CD4-positive, alpha-beta T cell (primary cell): Measurements from ENCODE around the gene NMNAT1. TPM values are rescaled to one million over a fixed set of nuclear protein-coding genes. Genes with fewer than 3 reads are reported as not detected.

ENCODE experiments used
- ATAC-seq: fragments of 200-7000 bp; cut with Tn5 transposase; one replicate; pipeline ENCODE4 v1.10.0; 2022; ENCODE audit warnings: mild to moderate bottlenecking; ENCODE audit not compliant: poor library complexity
- CTCF ChIA-PET: fragments of 350-600 bp; sonication (Branson Sonifier 250); formaldehyde crosslinking; loops from one replicate; lab custom pipeline; 2021; ENCODE audit warnings: antibody characterized with exemption, inconsistent platforms; lab: Charles Lee
- POLR2A ChIA-PET: fragments of 350-600 bp; sonication (Branson Sonifier 250); formaldehyde crosslinking; loops from one replicate; lab custom pipeline; 2021; ENCODE audit warnings: antibody characterized with exemption, inconsistent platforms; lab: Charles Lee
- DNase-seq, 14 experiments: peaks; one replicate each; pipeline ENCODE4 v3.0.0-alpha.2; 2013 to 2020; ENCODE audit warnings: mixed read lengths in 2 of 14
- H3K27ac ChIP-seq, 2 donors: one replicate each; pipeline versions ENCODE4 v1.5.1 to v1.7.0; 2013; ENCODE audit warnings: low read length in 2 of 2, low read depth in 1 of 2, mild to moderate bottlenecking in 1 of 2
- H3K27me3 ChIP-seq, 2 experiments: 1 replicate in 1 of 2; 2 replicates in 1 of 2; pipeline versions ENCODE4 v1.6.1 to v1.7.0; 2013; ENCODE audit warnings: low read length in 2 of 2, control low read depth in 1 of 2, mild to moderate bottlenecking in 1 of 2, moderate library complexity in 1 of 2; ENCODE audit not compliant: insufficient read depth in 2 of 2, control insufficient read depth in 1 of 2
- H3K36me3 ChIP-seq: one replicate; pipeline ENCODE4 v1.6.1; 2013; ENCODE audit warnings: low read length, control low read depth; ENCODE audit not compliant: insufficient read depth
- H3K4me1 ChIP-seq: one replicate; pipeline ENCODE4 v1.6.1; 2013; ENCODE audit warnings: low read length, control low read depth; ENCODE audit not compliant: insufficient read depth
- H3K4me3 ChIP-seq: one replicate; pipeline ENCODE4 v1.5.1; 2013; ENCODE audit warnings: mild to moderate bottlenecking, low read length, moderate library complexity
- H3K9me3 ChIP-seq, 2 experiments: 1 replicate in 1 of 2; 2 replicates in 1 of 2; pipeline versions ENCODE4 v1.6.1 to v1.7.0; 2013; ENCODE audit warnings: low read length in 2 of 2, mild to moderate bottlenecking in 2 of 2, control low read depth in 1 of 2, moderate library complexity in 1 of 2; ENCODE audit not compliant: control insufficient read depth in 1 of 2, insufficient read depth in 1 of 2
- H3K27ac Mint-ChIP-seq: one replicate; pipeline ENCODE4 v1.8.0; 2020; ENCODE audit warnings: mixed read lengths
- H3K27me3 Mint-ChIP-seq: one replicate; pipeline ENCODE4 v1.8.0; 2021; ENCODE audit warnings: mixed read lengths
- H3K36me3 Mint-ChIP-seq: one replicate; pipeline ENCODE4 v1.8.0; 2021; ENCODE audit warnings: low read depth, mixed read lengths
- H3K4me1 Mint-ChIP-seq: one replicate; pipeline ENCODE4 v1.8.0; 2021; ENCODE audit warnings: low read depth, mixed read lengths
- H3K4me3 Mint-ChIP-seq: one replicate; pipeline ENCODE4 v1.8.0; 2020; ENCODE audit warnings: mild to moderate bottlenecking, mixed read lengths
- H3K9me3 Mint-ChIP-seq: one replicate; pipeline ENCODE4 v1.8.0; 2020; ENCODE audit warnings: mixed read lengths
- CTCF ChIP-seq: fragments of 200-600 bp; IDR thresholded peaks from one replicate; pipeline ENCODE4 v1.8.0; 2022; ENCODE audit warnings: antibody characterized with exemption, mild to moderate bottlenecking
- intact Hi-C, 2 experiments: fragments of 100-400 bp; cut with DNase I in 1 of 2; cut with micrococcal nuclease in 1 of 2; formaldehyde crosslinking; loops; one replicate each; pipeline versions ENCODE4 v1.15.1 to v1.9.0; 2023 to 2025; cut with DNase I, micrococcal nuclease
- polyA plus RNA-seq, 2 donors: library from polyadenylated mRNA; unstranded; fragments of 120-200 nt; gene quantifications; one replicate each; pipeline ENCODE4 v1.2.1, GENCODE V29; 2013
- total RNA-seq, 174 experiments: library from RNA in 2 of 174; stranded (reverse) in 2 of 174; gene quantifications; one replicate each; pipeline ENCODE4 v1.2.3 and lab custom pipeline; 2021 to 2026

Gene NMNAT1
- total RNA-seq (1 to 10 TPM in 1 of 2 experiments, under 1 TPM in 1; 0.66 to 1.0 TPM), total RNA-seq (lab: John Stamatoyannopoulos, UW) (1.8 to 16.1 (median 7.9) reads per million in 172 experiments)
- polyA plus RNA-seq (2013, experiment 1 of 2) = 4.6 TPM
- 5.0 TPM for polyA plus RNA-seq (2013, experiment 2 of 2)

DNA sequence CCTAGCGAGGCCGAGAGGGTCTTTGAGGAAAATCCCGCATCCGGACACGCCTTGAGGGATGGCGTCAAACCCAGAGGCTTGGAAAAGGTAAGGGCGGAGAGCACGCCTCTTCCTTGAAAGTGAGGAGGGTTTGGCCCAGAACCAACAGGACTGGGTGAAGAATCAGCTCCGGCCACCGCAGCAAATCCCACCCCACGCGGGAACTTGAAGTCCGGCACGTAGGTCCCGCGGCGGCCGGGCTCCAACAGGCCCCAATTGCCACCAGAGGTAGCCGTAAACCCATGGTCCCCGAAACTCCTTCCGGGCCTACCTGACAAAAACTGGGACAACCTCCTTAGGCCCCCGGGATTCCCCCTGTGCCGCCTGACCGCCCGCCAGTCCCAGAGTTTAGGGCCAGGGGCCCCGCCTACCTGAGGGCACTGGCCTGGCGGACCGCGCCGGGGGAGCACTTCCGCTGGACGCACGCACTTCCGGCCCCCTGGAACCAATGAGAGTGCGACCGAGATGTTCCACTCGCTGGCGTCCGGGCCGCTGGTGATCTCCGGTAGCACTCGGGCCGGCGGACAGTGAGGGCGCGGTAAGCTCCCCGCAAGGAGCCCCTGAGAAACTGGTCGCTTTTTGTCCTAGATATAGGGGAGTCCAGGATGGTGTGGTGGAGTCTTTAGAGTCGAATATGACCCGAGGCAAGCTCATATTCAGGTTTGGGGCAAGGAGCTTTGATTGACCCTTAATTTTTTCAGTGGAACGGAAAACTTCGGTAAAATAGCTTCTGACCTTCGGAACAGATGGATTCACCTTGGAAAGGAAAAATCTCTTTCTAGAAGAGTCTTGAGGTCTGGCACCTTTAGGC, at the start of gene NMNAT1, which contains the start of gene LZIC:
TSS of gene NMNAT1 (plus strand) at position 537 of the 850 bp plus-strand sequence. CDS start 28,599 bp downstream, outside the sequence.
TSS of gene LZIC (minus strand) at position 453 of the 850 bp plus-strand sequence. CDS start 6,772 bp downstream, outside the sequence.
- H3K9me3 ChIP-seq = no peaks in the 10 kb centered on the region
- DNase-seq (peak; percentile 76 to 94 (median 85)), ATAC-seq (peak; percentile 92)
- peak within 1 kb of the TSS; percentile 98 for H3K4me3 Mint-ChIP-seq
- intact Hi-C loops = loop anchor here (1.0 to 10.0 kb wide), 6 partner anchors 33 to 486 kb away; partner anchors contain the start of genes CTNNBIP1 (in 2 of the 2) and UBE4B (in 1 of the 2)
- peaks cover 20% of the 10 kb centered on the region for H3K4me1 Mint-ChIP-seq
- POLR2A ChIA-PET = interaction anchor here (0.9 to 2.2 kb wide), 4 partner anchors 9 to 90 kb away, joined by 3 to 15 read pairs (median 4); partner anchors contain the start of genes CTNNBIP1 and UBE4B
- peak within 1 kb of the TSS; percentile 99 for H3K4me3 ChIP-seq
- CTCF ChIA-PET = interaction anchor here (0.9 to 2.9 kb wide), 5 partner anchors 8 to 317 kb away, joined by 3 to 14 read pairs (median 3); no protein-coding TSS in a partner anchor
- peaks cover 36% of the 10 kb centered on the region for H3K36me3 Mint-ChIP-seq
- no peaks in the 10 kb centered on the region for H3K9me3 Mint-ChIP-seq
- peaks cover 12% of the 10 kb centered on the region for H3K36me3 ChIP-seq
- H3K27ac ChIP-seq = peak within 1 kb of the TSS; percentile 73 to 90
- H3K27me3 ChIP-seq = no peaks in the 10 kb centered on the region
- H3K4me1 ChIP-seq = peaks cover 23% of the 10 kb centered on the region
- H3K27me3 Mint-ChIP-seq = no peaks in the 10 kb centered on the region
- no peak for TF ChIP-seq CTCF
- H3K27ac Mint-ChIP-seq = peak within 1 kb of the TSS; percentile 91

GRCh38 chr1:9894115-9894514, 49.2 kb upstream of the NMNAT1 start:
- POLR2A ChIA-PET = no interaction called here
- H3K4me1 Mint-ChIP-seq = peaks cover 4% of the 10 kb centered on the region

More at GRCh38 chr1:9894115-9894514, 49.2 kb upstream of the NMNAT1 start:
- Histone ChIP-seq H3K27ac (no peak overlapping the region), H3K9me3 (no peaks in the 10 kb centered on the region), H3K4me3 (no peak overlapping the region), H3K27me3 (no peaks in the 10 kb centered on the region), H3K4me1 (peaks cover 3% of the 10 kb centered on the region), H3K36me3 (peaks cover 3% of the 10 kb centered on the region)
- Mint-ChIP-seq H3K27ac (no peak overlapping the region), H3K27me3 (no peaks in the 10 kb centered on the region), H3K4me3 (no peak overlapping the region), H3K9me3 (no peaks in the 10 kb centered on the region), H3K36me3 (no peaks in the 10 kb centered on the region)
- CTCF ChIA-PET = interaction anchor here (1.6 kb wide), 1 partner anchor 9 kb away, joined by 3 read pairs; no protein-coding TSS in a partner anchor
- ATAC-seq (no peak), DNase-seq (no peak)
- TF ChIP-seq CTCF = no peak
- intact Hi-C loops = no loop called here
